Peyer's patch (tissue), 4 donors: ENCODE measurements around the gene ERC2. TPM values are rescaled to one million over a fixed set of nuclear protein-coding genes. Genes with fewer than 3 reads are reported as not detected.

Experiments used
- DNase-seq, 3 donors: peaks; one replicate each; pipeline ENCODE4 v3.0.0-alpha.2; 2017 to 2019
- H3K27ac ChIP-seq, 4 donors: fragments of 200-600 bp; sonication (generic); one replicate each; pipeline ENCODE4 v1.5.1; 2016 to 2019
- H3K27me3 ChIP-seq, 2 donors: fragments of 200-600 bp; sonication (generic); one replicate each; pipeline ENCODE4 v1.5.1; 2019
- H3K36me3 ChIP-seq, 3 donors: fragments of 200-600 bp; sonication (generic); one replicate each; pipeline ENCODE4 v1.5.1; 2016 to 2019
- H3K4me1 ChIP-seq, 4 donors: fragments of 200-600 bp; sonication (generic); one replicate each; pipeline ENCODE4 v1.5.1; 2016 to 2019
- H3K4me3 ChIP-seq, 4 donors: fragments of 200-600 bp; sonication (generic); 1 replicate in 3 of 4; 2 replicates in 1 of 4; pipeline ENCODE4 v1.5.1; 2016 to 2019; ENCODE audit warnings: mild to moderate bottlenecking in 1 of 4
- H3K9me3 ChIP-seq, 4 donors: fragments of 200-600 bp; sonication (generic); one replicate each; pipeline ENCODE4 v1.5.1; 2016 to 2019; ENCODE audit warnings: mild to moderate bottlenecking in 1 of 4
- CTCF ChIP-seq, 6 experiments: fragments of 450-650 bp in 4 of 6; fragments of 200-600 bp in 2 of 6; sonication (generic) in 1 of 6; IDR thresholded peaks; one replicate each; pipeline ENCODE4 v1.5.1; 2017 to 2019; ENCODE audit warnings: antibody characterized with exemption in 6 of 6, mild to moderate bottlenecking in 3 of 6, moderate library complexity in 1 of 6
- POLR2A ChIP-seq, 2 donors: fragments of 450-650 bp; IDR thresholded peaks; one replicate each; pipeline ENCODE4 v1.5.1; 2017; ENCODE audit warnings: antibody characterized with exemption in 2 of 2, mild to moderate bottlenecking in 2 of 2, moderate library complexity in 2 of 2
- total RNA-seq, 4 donors: library from RNA; depleted of rRNA; stranded (reverse); fragments of >200 nt; gene quantifications; one replicate each; pipeline ENCODE4 v1.1.0, GENCODE V29; 2016

Gene ERC2
- total RNA-seq, 4 donors from 2014 or later: 0.18 to 0.83 TPM; not detected in 2

- no peaks in the 10 kb centered on the region for H3K4me1 ChIP-seq
- no peak for DNase-seq
- H3K9me3 ChIP-seq: no peaks in the 10 kb centered on the region
- H3K27me3 ChIP-seq: no peaks in the 10 kb centered on the region
- TF ChIP-seq CTCF (IDR thresholded peaks at IDR 0.05): no peak
- no peak for TF ChIP-seq POLR2A (IDR thresholded peaks at IDR 0.05)
- H3K36me3 ChIP-seq: no peaks in the 10 kb centered on the region
- H3K27ac ChIP-seq: no peak overlapping the region
- no peak overlapping the region for H3K4me3 ChIP-seq
Observed at GRCh38 chr3:55537563-55537962, 930.7 kb downstream of the ERC2 start.

GRCh38 chr3:55537129-55537528, 931.1 kb downstream of the ERC2 start:
- TF ChIP-seq CTCF (IDR thresholded peaks at IDR 0.05) (no peak), POLR2A (IDR thresholded peaks at IDR 0.05) (no peak)
- no peaks in the 10 kb centered on the region for H3K27me3 ChIP-seq
- H3K36me3 ChIP-seq: no peaks in the 10 kb centered on the region
- no peak overlapping the region for H3K4me3 ChIP-seq
- no peak for DNase-seq
- no peaks in the 10 kb centered on the region for H3K4me1 ChIP-seq
- no peak overlapping the region for H3K27ac ChIP-seq
- H3K9me3 ChIP-seq: no peaks in the 10 kb centered on the region

- TF ChIP-seq CTCF (IDR thresholded peaks at IDR 0.05): no peak
- no peak for TF ChIP-seq POLR2A (IDR thresholded peaks at IDR 0.05)
- H3K27ac ChIP-seq: no peak overlapping the region
- H3K4me3 ChIP-seq: no peak overlapping the region
- H3K27me3 ChIP-seq: no peaks in the 10 kb centered on the region
- DNase-seq: no peak
- H3K4me1 ChIP-seq: no peaks in the 10 kb centered on the region
- H3K9me3 ChIP-seq: no peaks in the 10 kb centered on the region
- H3K36me3 ChIP-seq: no peaks in the 10 kb centered on the region
Observed at GRCh38 chr3:55534876-55535275, 933.4 kb downstream of the ERC2 start.

- Histone ChIP-seq H3K27ac (no peak overlapping the region), H3K9me3 (no peaks in the 10 kb centered on the region), H3K4me1 (no peaks in the 10 kb centered on the region), H3K27me3 (no peaks in the 10 kb centered on the region), H3K36me3 (no peaks in the 10 kb centered on the region), H3K4me3 (no peak overlapping the region)
- DNase-seq: no peak
- TF ChIP-seq POLR2A (IDR thresholded peaks at IDR 0.05) (no peak), CTCF (IDR thresholded peaks at IDR 0.05) (no peak)
Observed at GRCh38 chr3:55532806-55533205, 935.5 kb downstream of the ERC2 start.

- Histone ChIP-seq H3K4me3 (no peak overlapping the region), H3K9me3 (no peaks in the 10 kb centered on the region), H3K4me1 (no peaks in the 10 kb centered on the region), H3K27me3 (no peaks in the 10 kb centered on the region), H3K36me3 (no peaks in the 10 kb centered on the region), H3K27ac (no peak overlapping the region)
- no peak for DNase-seq
- TF ChIP-seq POLR2A (IDR thresholded peaks at IDR 0.05) (no peak), CTCF (IDR thresholded peaks at IDR 0.05) (no peak)
Observed at GRCh38 chr3:55531321-55531720, 936.9 kb downstream of the ERC2 start.

GRCh38 chr3:55527361-55527760, 940.9 kb downstream of the ERC2 start:
- Histone ChIP-seq H3K9me3 (no peaks in the 10 kb centered on the region), H3K36me3 (no peaks in the 10 kb centered on the region), H3K27ac (no peak overlapping the region), H3K4me1 (no peaks in the 10 kb centered on the region), H3K27me3 (no peaks in the 10 kb centered on the region), H3K4me3 (no peak overlapping the region)
- no peak for DNase-seq
- TF ChIP-seq CTCF (IDR thresholded peaks at IDR 0.05): no peak
- no peak for TF ChIP-seq POLR2A (IDR thresholded peaks at IDR 0.05)
